HG03280 (cell line): ENCODE data around the gene ZSCAN10.
"Not testable (repeated sequence)": the region's sequence is repeated elsewhere in the genome, so short reads cannot be mapped to it uniquely, and the experiment has no call there.

Source experiments
- ATAC-seq: cut with Tn5 transposase; IDR thresholded peaks from one replicate; pipeline ENCODE4 v1.9.1; 2021; ENCODE audit warnings: mild to moderate bottlenecking, moderate library complexity; ENCODE audit not compliant: unreplicated experiment

ZSCAN10 gene

GRCh38 chr16:3098459-3099394, at the start of gene ZSCAN10:
Gene ZSCAN10, minus strand, starts transcription at chr16:3099294. Its CDS starts 6,357 bp downstream, at chr16:3092937.
- ATAC-seq: no peak

GRCh38 chr16:3148256-3149192, 49.4 kb upstream of the ZSCAN10 start:
- ATAC-seq: no peak

- ATAC-seq: no peak
Measured at GRCh38 chr16:3147757-3148104, 48.6 kb upstream of the ZSCAN10 start.

GRCh38 chr16:3147046-3147756, 48.1 kb upstream of the ZSCAN10 start:
- ATAC-seq: no peak

GRCh38 chr16:3145660-3146059, 46.6 kb upstream of the ZSCAN10 start:
- ATAC-seq: no peak

- ATAC-seq: no peak
Measured at GRCh38 chr16:3145151-3145550, 46.1 kb upstream of the ZSCAN10 start.

GRCh38 chr16:3144321-3144983, 45.4 kb upstream of the ZSCAN10 start:
- ATAC-seq: no peak

GRCh38 chr16:3143598-3144320, 44.7 kb upstream of the ZSCAN10 start:
- ATAC-seq: no peak

GRCh38 chr16:3143189-3143588, 44.1 kb upstream of the ZSCAN10 start:
- ATAC-seq: no peak

GRCh38 chr16:3142770-3143169, 43.7 kb upstream of the ZSCAN10 start:
- ATAC-seq: no peak

GRCh38 chr16:3142327-3142726, 43.2 kb upstream of the ZSCAN10 start:
- ATAC-seq: no peak

GRCh38 chr16:3141781-3142311, 42.8 kb upstream of the ZSCAN10 start:
- no peak for ATAC-seq

- no peak for ATAC-seq
Measured at GRCh38 chr16:3140603-3141427, 41.7 kb upstream of the ZSCAN10 start.

GRCh38 chr16:3139561-3139960, 40.5 kb upstream of the ZSCAN10 start:
- ATAC-seq: not testable (repeated sequence)

GRCh38 chr16:3138823-3139426, 39.8 kb upstream of the ZSCAN10 start:
- no peak for ATAC-seq

GRCh38 chr16:3138342-3138741, 39.2 kb upstream of the ZSCAN10 start:
- no peak for ATAC-seq

GRCh38 chr16:3137267-3137666, 38.2 kb upstream of the ZSCAN10 start:
- ATAC-seq: no peak

GRCh38 chr16:3135126-3135715, 36.1 kb upstream of the ZSCAN10 start:
- no peak for ATAC-seq
